HepG2 (cell line): ENCODE measurements around the gene MST1R. TPM values are rescaled to one million over a fixed set of nuclear protein-coding genes. Genes with fewer than 3 reads are reported as not detected.

ENCODE experiments used
- EEA1 ChIP-seq: sonication (generic); formaldehyde crosslinking; IDR thresholded peaks from 2 replicates; pipeline ENCODE4 v1.5.1; 2020; ENCODE audit warnings: mild to moderate bottlenecking, missing genetic modification reagents, borderline replicate concordance
- GATAD2A ChIP-seq: IDR thresholded peaks from 2 replicates; pipeline ENCODE4 v1.6.1; 2016
- HDAC6 ChIP-seq: fragments of 200-600 bp; sonication (generic); IDR thresholded peaks from 2 replicates; pipeline ENCODE4 v1.7.0; 2017; ENCODE audit warnings: mild to moderate bottlenecking, antibody characterized with exemption, low read length, low read depth
- KDM5A ChIP-seq: fragments of 200-600 bp; sonication (generic); IDR thresholded peaks from 2 replicates; pipeline ENCODE4 v1.7.0; 2018; ENCODE audit warnings: antibody characterized with exemption, mild to moderate bottlenecking, low read length, borderline replicate concordance
- NR2F1 ChIP-seq, 2 experiments: fragments of 450-650 bp in 1 of 2; formaldehyde crosslinking in 1 of 2; IDR thresholded peaks; 2 replicates each; pipeline versions ENCODE4 v1.5.0 to v1.6.1; 2016 to 2020; ENCODE audit warnings: mild to moderate bottlenecking in 1 of 2, missing compliant biosample characterization in 1 of 2, missing genetic modification reagents in 1 of 2, moderate library complexity in 1 of 2
- RFX1 ChIP-seq: fragments of 450-650 bp; IDR thresholded peaks from 2 replicates; pipeline ENCODE4 v1.6.1; 2017
- YEATS2 ChIP-seq: sonication (generic); formaldehyde crosslinking; IDR thresholded peaks from 2 replicates; pipeline ENCODE4 v1.4.0; 2020; ENCODE audit warnings: missing genetic modification reagents, borderline replicate concordance
- ZBTB38 ChIP-seq: sonication (generic); formaldehyde crosslinking; IDR thresholded peaks from 2 replicates; pipeline ENCODE4 v1.5.1; 2020; ENCODE audit warnings: mild to moderate bottlenecking, missing genetic modification reagents
- ZMYM2 ChIP-seq: sonication (generic); formaldehyde crosslinking; IDR thresholded peaks from 2 replicates; pipeline ENCODE4 v1.8.0; 2022; ENCODE audit warnings: mild to moderate bottlenecking, missing genetic modification reagents
- ZNF343 ChIP-seq: sonication (generic); formaldehyde crosslinking; IDR thresholded peaks from 2 replicates; pipeline ENCODE4 v1.4.0; 2020; ENCODE audit warnings: mild to moderate bottlenecking, missing genetic modification reagents
- ZNF720 ChIP-seq: sonication (generic); formaldehyde crosslinking; IDR thresholded peaks from 2 replicates; pipeline ENCODE4 v1.4.0; 2020; ENCODE audit warnings: missing genetic modification reagents
- ZNF788 ChIP-seq: sonication (generic); formaldehyde crosslinking; IDR thresholded peaks from 2 replicates; pipeline ENCODE4 v1.5.0; 2020; ENCODE audit warnings: mild to moderate bottlenecking, missing genetic modification reagents, borderline replicate concordance
- ZSCAN31 ChIP-seq: sonication (generic); formaldehyde crosslinking; IDR thresholded peaks from 2 replicates; pipeline ENCODE4 v1.5.0; 2020; ENCODE audit warnings: low read depth, mild to moderate bottlenecking, missing genetic modification reagents
- polyA plus RNA-seq, 8 experiments: library from polyadenylated mRNA; depleted of rRNA in 3 of 8; stranded (reverse) in 7 of 8; unstranded in 1 of 8; fragments of >200 nt; fragmentation: Illumina TruSeq in 4 of 8; extraction: Trizol in 4 of 8; gene quantifications; 2 replicates each; pipeline versions ENCODE4 v1.2.1 to v1.2.3, GENCODE V29; 2011 to 2016; ENCODE audit warnings: low read depth in 4 of 8, missing spikeins in 1 of 8, mixed read lengths in 1 of 8; ENCODE audit not compliant: insufficient read depth in 1 of 8
- total RNA-seq, 5 experiments: library from RNA; depleted of rRNA; stranded (reverse); fragments of >200 nt; fragmentation: Illumina TruSeq; extraction: Trizol; gene quantifications; 2 replicates each; pipeline ENCODE4 v1.2.3, GENCODE V29; 2016; ENCODE audit warnings: low read depth in 1 of 5
- TF ChIP-seq, protein P1 (sequence below): sonication (generic); formaldehyde crosslinking; IDR thresholded peaks from 2 replicates; pipeline ENCODE4 v1.5.0; 2020; ENCODE audit warnings: mild to moderate bottlenecking, missing genetic modification reagents, borderline replicate concordance
- TF ChIP-seq, protein P2 (sequence below): sonication (generic); formaldehyde crosslinking; IDR thresholded peaks from 2 replicates; pipeline ENCODE4 v1.8.0; 2022; ENCODE audit warnings: missing genetic modification reagents, mild to moderate bottlenecking, moderate library complexity, borderline replicate concordance
- TF ChIP-seq, protein P3 (sequence below): IDR thresholded peaks from 2 replicates; pipeline ENCODE4 v1.6.1; 2016; ENCODE audit warnings: missing biosample characterization, missing genetic modification reagents, low read depth
- TF ChIP-seq, protein P4 (sequence below): sonication (generic); formaldehyde crosslinking; IDR thresholded peaks from 2 replicates; pipeline ENCODE4 v1.8.0; 2022; ENCODE audit warnings: missing genetic modification reagents, mild to moderate bottlenecking, inconsistent platforms, borderline replicate concordance
- TF ChIP-seq, protein P5 (sequence below): sonication (generic); formaldehyde crosslinking; IDR thresholded peaks from 2 replicates; pipeline ENCODE4 v1.5.0; 2020; ENCODE audit warnings: missing genetic modification reagents, mild to moderate bottlenecking, borderline replicate concordance
- TF ChIP-seq, protein P6 (sequence below): sonication (generic); formaldehyde crosslinking; conservative IDR thresholded peaks from 2 replicates; pipeline ENCODE4 v1.4.0; 2020; ENCODE audit warnings: missing genetic modification reagents

MST1R gene
- total and polyA plus RNA-seq, 2 of the 13 experiments (the other 11 are each of a cell fraction or from before 2014, with no cell fraction given), result 0.11 to 0.77 TPM

DNA sequence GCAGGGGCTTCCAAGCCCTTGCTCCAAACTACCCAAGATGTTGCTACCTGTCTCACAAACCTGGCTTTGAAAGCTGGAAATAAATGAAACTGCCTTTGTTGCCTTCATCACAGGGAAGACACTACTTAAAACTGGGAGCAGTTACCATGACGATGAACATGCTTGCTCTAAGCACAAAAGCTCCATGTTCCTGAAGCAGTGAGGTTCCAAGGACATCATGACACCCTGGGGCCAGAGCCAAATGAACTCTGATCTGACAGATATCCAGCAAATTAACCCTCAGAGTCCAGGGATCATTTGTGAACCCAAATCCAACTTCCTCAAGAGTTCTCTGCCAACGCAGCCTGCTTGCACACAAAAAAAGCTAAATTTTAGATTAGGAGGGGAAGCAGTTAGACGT, 58.0 kb downstream of the MST1R start (continued):
- TF ChIP-seq, protein P1, sequence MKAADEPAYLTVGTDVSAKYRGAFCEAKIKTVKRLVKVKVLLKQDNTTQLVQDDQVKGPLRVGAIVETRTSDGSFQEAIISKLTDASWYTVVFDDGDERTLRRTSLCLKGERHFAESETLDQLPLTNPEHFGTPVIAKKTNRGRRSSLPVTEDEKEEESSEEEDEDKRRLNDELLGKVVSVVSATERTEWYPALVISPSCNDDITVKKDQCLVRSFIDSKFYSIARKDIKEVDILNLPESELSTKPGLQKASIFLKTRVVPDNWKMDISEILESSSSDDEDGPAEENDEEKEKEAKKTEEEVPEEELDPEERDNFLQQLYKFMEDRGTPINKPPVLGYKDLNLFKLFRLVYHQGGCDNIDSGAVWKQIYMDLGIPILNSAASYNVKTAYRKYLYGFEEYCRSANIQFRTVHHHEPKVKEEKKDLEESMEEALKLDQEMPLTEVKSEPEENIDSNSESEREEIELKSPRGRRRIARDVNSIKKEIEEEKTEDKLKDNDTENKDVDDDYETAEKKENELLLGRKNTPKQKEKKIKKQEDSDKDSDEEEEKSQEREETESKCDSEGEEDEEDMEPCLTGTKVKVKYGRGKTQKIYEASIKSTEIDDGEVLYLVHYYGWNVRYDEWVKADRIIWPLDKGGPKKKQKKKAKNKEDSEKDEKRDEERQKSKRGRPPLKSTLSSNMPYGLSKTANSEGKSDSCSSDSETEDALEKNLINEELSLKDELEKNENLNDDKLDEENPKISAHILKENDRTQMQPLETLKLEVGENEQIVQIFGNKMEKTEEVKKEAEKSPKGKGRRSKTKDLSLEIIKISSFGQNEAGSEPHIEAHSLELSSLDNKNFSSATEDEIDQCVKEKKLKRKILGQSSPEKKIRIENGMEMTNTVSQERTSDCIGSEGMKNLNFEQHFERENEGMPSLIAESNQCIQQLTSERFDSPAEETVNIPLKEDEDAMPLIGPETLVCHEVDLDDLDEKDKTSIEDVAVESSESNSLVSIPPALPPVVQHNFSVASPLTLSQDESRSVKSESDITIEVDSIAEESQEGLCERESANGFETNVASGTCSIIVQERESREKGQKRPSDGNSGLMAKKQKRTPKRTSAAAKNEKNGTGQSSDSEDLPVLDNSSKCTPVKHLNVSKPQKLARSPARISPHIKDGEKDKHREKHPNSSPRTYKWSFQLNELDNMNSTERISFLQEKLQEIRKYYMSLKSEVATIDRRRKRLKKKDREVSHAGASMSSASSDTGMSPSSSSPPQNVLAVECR, result no peak; the same call in 1 of the 2 replicates
- TF ChIP-seq ZNF788 (CRISPR knock-in tag) (no peak), ZMYM2 (CRISPR knock-in tag) (no peak), KDM5A (no peak), YEATS2 (no peak), ZSCAN31 (CRISPR knock-in tag) (no peak), ZNF343 (CRISPR knock-in tag) (no peak), RFX1 (peak; percentile 69), HDAC6 (no peak), ZNF720 (CRISPR knock-in tag) (no peak), GATAD2A (CRISPR knock-in tag) (peak; percentile 21; the same call in 1 of the 2 replicates), ZBTB38 (CRISPR knock-in tag) (no peak), EEA1 (no peak), NR2F1 (CRISPR knock-in tag; IDR thresholded peaks at IDR 0.05) (no peak)
- TF ChIP-seq, protein P2, sequence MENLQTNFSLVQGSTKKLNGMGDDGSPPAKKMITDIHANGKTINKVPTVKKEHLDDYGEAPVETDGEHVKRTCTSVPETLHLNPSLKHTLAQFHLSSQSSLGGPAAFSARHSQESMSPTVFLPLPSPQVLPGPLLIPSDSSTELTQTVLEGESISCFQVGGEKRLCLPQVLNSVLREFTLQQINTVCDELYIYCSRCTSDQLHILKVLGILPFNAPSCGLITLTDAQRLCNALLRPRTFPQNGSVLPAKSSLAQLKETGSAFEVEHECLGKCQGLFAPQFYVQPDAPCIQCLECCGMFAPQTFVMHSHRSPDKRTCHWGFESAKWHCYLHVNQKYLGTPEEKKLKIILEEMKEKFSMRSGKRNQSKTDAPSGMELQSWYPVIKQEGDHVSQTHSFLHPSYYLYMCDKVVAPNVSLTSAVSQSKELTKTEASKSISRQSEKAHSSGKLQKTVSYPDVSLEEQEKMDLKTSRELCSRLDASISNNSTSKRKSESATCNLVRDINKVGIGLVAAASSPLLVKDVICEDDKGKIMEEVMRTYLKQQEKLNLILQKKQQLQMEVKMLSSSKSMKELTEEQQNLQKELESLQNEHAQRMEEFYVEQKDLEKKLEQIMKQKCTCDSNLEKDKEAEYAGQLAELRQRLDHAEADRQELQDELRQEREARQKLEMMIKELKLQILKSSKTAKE (CRISPR knock-in tag), result no peak
- TF ChIP-seq, protein P3, sequence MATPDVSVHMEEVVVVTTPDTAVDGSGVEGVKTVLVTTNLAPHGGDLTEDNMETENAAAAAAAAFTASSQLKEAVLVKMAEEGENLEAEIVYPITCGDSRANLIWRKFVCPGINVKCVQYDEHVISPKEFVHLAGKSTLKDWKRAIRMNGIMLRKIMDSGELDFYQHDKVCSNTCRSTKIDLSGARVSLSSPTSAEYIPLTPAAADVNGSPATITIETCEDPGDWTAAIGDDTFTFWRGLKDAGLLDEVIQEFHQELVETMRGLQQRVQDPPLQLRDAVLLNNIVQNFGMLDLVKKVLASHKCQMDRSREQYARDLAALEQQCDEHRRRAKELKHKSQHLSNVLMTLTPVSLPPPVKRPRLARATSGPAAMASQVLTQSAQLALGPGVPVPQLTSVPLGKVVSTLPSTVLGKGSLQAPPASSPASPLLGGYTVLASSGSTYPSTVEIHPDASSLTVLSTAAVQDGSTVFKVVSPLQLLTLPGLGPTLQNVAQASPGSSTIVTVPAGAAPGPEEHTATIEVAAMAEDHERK (CRISPR knock-in tag), result no peak
- TF ChIP-seq, protein P4, sequence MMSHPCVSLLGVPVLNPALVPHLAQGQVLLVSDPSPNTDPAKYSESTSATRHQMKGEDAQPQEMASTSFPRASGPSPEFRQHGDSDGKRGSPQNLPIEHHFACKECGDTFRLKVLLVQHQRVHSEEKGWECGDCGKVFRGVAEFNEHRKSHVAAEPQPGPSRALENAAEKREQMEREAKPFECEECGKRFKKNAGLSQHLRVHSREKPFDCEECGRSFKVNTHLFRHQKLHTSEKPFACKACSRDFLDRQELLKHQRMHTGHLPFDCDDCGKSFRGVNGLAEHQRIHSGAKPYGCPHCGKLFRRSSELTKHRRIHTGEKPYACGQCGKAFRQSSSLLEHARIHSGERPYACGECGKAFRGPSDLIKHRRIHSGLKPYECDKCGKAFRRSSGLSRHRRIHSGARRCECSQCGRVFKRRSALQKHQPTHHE (CRISPR knock-in tag), result no peak
- TF ChIP-seq, protein P5, sequence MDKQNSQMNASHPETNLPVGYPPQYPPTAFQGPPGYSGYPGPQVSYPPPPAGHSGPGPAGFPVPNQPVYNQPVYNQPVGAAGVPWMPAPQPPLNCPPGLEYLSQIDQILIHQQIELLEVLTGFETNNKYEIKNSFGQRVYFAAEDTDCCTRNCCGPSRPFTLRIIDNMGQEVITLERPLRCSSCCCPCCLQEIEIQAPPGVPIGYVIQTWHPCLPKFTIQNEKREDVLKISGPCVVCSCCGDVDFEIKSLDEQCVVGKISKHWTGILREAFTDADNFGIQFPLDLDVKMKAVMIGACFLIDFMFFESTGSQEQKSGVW (CRISPR knock-in tag), result no peak
- TF ChIP-seq, protein P6, sequence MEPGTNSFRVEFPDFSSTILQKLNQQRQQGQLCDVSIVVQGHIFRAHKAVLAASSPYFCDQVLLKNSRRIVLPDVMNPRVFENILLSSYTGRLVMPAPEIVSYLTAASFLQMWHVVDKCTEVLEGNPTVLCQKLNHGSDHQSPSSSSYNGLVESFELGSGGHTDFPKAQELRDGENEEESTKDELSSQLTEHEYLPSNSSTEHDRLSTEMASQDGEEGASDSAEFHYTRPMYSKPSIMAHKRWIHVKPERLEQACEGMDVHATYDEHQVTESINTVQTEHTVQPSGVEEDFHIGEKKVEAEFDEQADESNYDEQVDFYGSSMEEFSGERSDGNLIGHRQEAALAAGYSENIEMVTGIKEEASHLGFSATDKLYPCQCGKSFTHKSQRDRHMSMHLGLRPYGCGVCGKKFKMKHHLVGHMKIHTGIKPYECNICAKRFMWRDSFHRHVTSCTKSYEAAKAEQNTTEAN, result no peak
